GM19395 (cell line): ENCODE measurements around the gene CSH2.
"Not testable (repeated sequence)": the region's sequence is repeated elsewhere in the genome, so short reads cannot be mapped to it uniquely, and the experiment has no call there.

ENCODE experiments used
- ATAC-seq: cut with Tn5 transposase; IDR thresholded peaks from one replicate; pipeline ENCODE4 v1.9.1; 2021; ENCODE audit warnings: mild to moderate bottlenecking, moderate library complexity; ENCODE audit not compliant: unreplicated experiment

Gene CSH2

DNA sequence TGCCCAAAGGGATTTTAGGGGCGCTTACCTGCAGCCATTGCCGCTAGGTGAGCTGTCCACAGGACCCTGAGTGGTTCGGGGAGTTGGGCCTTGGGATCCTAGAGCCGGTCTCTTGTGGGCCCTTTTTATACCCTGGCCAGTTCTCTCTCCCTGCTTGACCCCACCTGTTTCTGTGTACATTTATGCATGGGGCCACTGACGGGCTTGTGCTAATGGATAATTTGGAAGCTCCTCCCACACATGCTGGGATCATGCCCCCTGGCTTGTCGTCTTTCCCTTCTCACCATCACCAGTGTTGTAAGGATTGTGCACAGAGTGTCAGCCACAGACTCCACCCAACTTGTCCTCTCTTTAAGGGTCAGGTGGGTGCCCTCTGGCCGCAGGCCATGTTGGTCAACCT is at the start of gene CSH2:
TSS of gene CSH2 (minus strand) at position 101 of the 400 bp plus-strand sequence. CDS start at position 38, 63 bp downstream.
- not testable (repeated sequence) for ATAC-seq

DNA sequence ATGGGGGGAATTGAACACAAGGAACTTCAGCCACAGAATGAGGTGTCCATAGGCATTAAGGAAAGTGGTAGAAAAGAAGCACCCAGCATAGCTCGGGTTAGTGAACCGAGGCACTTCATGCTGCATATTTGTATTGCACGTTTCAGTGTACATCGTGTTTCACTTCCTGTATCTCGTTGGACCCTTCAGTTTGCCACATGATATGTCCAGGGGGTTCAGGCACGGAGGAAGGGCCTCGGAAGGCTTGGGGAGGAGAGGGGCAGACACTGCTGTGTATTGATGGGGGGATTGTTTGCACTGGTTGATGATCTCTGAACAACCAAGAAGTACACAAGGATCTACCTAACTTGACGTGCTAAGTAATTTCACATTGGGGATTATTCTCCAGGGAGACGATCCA is 48.9 kb upstream of the CSH2 start:
- ATAC-seq: peak; percentile 59

DNA sequence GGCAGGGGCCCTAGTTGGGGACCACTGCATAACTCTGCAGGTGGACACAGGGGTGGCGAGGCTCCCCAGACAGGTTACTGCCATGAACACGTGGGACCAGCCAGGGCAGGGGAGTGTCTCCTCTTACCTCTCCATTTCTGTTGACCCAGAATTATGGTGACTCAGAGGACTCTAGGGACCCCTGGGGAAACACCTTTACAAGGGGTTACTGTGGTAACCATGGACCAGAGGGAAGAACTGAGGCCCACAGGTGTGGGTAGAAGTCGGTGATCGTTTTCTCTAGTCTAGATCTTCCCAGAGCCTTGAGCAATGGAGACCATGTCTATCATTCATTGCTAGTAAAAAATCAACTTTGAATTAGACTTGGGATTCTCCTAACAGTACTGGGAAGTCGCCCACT is 47.3 kb upstream of the CSH2 start:
- ATAC-seq: not testable (repeated sequence)

DNA sequence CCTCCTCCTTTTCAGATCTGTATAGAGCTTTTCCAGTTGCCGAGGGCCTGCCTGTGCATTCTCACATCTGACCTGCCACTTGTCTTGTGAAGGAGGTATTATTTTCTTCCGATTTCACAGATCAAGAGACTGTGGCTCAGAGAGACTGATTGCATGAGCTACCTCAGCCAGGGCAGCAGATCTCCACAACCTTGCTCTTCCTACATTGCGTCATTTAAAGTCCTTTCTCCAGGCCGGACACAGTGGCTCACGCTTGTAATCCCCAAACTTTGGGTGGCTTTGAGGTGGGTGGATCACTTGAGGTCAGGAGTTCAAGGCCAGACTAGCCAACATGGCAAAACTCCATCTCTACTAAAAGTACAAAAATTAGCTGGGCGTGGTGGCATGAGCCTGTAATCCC is 46.6 kb upstream of the CSH2 start:
- not testable (repeated sequence) for ATAC-seq

DNA sequence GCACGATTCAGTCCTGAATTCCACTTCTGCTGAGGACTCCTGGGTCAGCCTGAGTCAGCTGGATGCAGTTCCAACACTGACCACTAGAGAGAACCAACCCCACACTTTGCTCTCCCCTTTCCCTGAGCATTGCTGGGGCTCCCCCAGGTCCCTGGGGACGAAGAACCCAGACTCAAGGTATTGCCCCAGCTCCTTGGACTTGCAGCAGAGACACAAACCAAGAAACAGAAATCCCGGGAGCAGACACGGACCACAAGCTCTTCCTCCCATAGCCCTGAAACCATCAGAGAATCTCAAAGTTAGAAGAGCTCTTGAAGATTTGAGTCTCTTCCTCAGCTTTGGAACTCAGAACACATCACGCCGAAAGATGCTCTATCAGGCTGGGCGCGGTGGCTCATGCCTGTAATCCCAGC is 45.8 kb upstream of the CSH2 start:
- ATAC-seq: peak; percentile 65

DNA sequence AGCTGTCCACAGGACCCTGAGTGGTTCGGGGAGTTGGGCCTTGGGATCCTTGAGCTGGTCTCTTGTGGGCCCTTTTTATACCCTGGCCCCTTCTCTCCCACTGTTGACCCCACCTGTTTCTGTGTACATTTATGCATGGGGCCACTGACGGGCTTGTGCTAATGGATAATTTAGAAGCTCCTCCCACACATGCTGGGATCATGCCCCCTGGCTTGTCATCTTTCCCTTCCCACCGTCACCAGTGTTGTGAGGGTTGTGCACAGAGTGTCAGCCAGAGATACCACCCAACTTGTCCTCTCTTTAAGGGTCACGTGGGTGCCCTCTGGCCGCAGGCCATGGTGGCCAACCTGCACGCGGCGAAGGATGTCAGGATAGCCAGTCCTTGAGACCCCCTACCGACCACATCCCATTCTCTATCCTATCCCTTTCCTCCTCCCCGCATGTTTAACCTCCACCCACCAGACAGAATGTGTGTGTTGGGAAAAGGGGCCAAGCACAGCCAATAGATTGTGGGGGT is 45.4 kb upstream of the CSH2 start, which contains the start of gene GH1:
TSS of gene GH1 (minus strand) at position 51 of the 517 bp plus-strand sequence. CDS start 63 bp downstream, outside the sequence.
- ATAC-seq: not testable (repeated sequence)

DNA sequence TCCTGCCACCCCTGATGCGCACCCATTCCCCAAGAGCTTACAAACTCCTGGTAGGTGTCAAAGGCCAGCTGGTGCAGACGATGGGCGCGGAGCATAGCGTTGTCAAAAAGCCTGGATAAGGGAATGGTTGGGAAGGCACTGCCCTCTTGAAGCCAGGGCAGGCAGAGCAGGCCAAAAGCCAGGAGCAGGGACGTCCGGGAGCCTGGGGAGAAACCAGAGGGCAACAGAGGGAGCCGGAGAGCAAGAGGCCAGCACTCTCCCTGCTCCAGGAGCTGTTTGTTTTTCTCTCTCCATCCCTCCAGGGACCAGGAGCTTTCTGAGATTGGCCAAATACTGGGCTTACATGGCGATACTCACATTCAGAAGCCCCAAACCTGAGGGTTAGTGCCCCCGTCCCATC is 44.8 kb upstream of the CSH2 start:
- ATAC-seq: no peak

DNA sequence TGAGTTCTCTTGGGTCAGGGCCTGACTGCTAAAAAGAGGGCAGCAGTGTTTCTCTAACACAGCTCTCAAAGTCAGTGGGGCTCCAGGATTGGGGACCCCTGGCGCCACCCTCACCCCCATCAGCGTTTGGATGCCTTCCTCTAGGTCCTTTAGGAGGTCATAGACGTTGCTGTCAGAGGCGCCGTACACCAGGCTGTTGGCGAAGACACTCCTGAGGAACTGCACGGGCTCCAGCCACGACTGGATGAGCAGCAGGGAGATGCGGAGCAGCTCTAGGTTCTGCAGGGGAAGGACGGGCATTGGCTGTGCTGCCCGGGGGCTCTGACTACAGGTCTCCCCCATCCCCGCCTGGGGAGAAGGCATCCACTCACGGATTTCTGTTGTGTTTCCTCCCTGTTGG is 44.2 kb upstream of the CSH2 start:
- no peak for ATAC-seq

DNA sequence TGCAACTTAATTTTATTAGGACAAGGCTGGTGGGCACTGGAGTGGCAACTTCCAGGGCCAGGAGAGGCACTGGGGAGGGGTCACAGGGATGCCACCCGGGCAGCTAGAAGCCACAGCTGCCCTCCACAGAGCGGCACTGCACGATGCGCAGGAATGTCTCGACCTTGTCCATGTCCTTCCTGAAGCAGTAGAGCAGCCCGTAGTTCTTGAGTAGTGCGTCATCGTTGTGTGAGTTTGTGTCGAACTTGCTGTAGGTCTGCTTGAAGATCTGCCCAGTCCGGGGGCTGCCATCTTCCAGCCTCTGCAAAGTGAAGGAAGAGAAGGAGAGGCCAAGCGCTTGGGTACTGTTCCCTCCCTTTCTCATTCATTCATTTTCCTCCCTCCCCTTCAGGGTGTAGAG is 43.7 kb upstream of the CSH2 start:
- ATAC-seq: not testable (repeated sequence)

DNA sequence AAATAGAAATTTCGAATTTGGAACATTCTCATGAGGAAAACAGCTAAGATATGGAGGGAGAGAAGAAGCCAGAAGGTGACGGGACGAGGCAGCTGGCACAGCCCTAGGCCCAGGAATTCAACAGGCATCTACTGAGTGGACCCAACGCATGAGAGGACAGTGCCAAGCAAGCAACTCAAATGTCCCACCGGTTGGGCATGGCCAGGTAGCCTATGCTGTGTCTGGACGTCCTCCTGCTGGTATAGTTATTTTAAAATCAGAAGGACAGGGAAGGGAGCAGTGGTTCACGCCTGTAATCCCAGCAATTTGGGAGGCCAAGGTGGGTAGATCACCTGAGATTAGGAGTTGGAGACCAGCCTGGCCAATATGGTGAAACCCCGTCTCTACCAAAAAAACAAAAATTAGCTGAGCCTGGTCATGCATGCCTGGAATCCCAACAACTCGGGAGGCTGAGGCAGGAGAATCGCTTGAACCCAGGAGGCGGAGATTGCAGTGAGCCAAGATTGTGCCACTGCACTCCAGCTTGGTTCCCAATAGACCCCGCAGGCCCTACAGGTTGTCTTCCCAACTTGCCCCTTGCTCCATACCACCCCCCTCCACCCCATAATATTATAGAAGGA is 43.2 kb upstream of the CSH2 start:
- ATAC-seq: no peak

DNA sequence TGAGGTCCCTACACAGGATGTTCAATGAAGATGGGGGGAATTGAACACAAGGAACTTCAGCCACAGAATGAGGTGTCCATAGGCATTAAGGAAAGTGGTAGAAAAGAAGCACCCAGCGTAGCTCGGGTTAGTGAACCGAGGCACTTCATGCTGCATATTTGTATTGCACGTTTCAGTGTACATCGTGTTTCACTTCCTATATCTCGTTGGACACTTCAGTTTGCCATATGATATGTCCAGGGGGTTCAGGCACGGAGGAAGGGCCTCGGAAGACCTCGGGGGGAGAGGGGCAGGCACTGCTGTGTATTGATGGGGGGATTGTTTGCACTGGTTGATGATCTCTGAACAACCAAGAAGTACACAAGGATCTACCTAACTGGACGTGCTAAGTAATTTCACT is 42.3 kb upstream of the CSH2 start:
- not testable (repeated sequence) for ATAC-seq

DNA sequence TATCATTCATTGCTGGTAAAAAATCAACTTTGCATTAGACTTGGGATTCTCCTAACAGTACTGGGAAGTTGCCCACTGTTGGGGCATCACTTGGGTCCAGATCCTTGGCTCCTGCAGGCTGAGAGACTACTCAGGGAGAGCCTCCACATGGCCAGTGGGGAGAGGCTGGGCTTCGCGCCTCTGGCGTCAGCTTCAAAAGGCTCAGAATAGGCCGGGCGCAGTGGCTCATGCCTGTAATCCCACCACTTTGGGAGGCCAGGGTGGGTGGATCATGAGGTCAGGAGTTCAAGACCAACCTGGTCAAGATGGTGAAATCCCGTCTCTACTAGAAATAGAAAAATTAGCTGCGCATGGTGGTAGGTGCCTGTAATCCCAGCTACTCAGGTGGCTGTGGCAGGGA is 41.0 kb upstream of the CSH2 start:
- no peak for ATAC-seq

DNA sequence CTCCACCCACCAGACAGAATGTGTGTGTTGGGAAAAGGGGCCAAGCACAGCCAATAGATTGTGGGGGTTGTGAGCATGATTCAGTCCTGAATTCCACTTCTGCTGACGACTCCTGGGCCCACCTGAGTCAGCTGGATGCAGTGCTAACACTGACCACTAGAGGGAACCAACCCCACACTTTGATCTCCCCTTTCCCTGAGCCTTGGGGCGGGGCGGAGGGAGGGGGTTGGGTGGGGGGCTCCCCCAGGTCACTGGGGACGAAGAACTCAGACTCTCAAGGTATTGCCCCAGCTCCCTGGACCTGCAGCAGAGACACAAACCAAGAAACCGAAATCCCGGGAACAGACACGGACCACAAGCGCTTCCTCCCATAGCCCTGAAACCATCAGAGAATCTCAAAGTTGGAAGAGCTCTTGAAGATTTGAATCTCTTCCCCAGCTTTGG is 38.2 kb upstream of the CSH2 start:
- no peak for ATAC-seq

DNA sequence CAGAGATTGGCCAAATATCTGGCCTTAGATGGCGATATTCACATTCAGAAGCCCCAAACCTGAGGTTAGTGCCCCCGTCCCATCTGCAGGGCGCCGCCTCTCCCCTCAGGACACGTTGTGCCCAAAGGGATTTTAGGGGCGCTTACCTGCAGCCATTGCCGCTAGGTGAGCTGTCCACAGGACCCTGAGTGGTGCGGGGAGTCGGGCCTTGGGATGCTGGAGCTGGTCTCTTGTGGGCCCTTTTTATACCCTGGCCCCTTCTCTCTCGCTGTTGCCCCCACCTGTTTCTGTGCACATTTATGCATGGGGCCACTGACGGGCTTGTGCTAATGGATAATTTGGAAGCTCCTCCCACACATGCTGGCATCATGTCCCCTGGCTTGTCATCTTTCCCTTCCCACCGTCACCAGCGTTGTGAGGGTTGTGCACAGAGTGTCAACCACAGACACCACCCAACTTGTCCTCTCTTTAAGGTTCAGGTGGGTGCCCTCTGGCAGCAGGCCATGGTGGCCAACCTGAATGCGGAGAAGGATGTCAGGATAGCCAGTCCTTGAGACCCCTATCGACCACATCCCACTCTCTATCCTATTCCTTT is 37.7 kb upstream of the CSH2 start, which contains the start of gene CSHL1:
TSS of gene CSHL1 (minus strand) at position 218 of the 595 bp plus-strand sequence. CDS start at position 156, 62 bp downstream.
- ATAC-seq: no peak

DNA sequence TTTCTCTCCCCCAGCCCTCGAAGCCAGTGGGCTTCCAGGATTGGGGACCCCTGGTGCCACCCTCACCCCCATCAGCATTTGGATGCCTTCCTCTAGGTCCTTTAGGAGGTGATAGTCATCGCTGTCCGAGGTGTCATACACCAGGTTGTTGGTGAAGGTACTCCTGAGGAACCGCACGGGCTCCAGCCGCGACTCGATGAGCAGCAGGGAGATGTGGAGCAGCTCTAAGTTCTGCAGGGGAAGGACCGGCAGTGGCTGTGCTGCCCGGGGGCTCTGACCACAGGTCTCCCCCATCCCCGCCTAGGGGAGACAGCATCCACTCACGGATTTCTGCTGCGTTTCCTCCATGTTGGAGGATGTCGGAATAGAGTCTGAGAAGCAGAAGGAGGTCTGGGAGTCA is 36.6 kb upstream of the CSH2 start:
- ATAC-seq: no peak

DNA sequence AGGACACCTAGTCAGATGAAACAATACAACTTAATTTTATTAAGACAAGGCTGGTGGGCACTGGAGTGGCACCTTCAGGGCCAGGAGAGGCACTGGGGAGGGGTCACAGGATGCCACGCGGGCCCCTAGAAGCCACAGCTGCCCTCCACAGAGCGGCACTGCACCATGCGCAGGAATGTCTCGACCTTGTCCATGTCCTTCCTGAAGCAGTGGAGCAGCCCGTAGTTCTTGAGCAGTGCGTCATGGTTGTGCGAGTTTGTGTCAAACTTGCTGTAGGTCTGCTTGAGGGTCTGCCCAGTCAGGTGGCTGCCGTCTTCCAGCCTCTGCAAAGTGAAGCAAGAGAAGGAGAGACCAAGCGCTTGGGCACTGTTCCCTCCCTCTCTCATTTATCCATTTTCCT is 36.1 kb upstream of the CSH2 start:
- not testable (repeated sequence) for ATAC-seq

DNA sequence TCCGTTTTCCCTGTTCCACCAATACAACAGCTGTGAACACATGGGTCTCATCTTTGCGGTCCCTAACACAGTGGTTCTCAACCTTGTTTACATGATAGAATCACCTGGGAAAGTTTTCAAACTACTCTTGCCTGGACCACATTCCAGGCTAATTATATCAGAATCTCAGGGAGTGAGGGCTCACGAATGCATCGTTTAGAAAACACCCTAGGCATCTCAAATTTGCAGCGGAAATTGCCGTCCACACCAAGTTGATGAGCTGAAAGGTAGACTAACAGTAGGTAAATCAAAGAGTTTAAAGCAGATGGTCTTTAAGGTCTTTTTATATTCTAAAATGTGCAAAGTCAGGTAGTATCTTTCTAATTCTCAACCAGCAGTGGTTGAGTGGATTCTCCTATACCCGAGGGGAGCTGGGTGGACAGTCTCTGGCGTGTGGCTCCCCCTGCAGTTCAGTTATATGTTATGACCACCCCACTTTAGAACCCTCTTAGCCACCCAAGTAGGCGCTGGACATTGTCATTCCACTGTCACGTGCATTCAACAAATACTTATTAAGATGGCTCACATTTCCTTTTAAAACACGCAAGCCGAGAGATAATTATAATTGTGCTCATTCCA is 33.8 kb upstream of the CSH2 start:
- not testable (repeated sequence) for ATAC-seq

DNA sequence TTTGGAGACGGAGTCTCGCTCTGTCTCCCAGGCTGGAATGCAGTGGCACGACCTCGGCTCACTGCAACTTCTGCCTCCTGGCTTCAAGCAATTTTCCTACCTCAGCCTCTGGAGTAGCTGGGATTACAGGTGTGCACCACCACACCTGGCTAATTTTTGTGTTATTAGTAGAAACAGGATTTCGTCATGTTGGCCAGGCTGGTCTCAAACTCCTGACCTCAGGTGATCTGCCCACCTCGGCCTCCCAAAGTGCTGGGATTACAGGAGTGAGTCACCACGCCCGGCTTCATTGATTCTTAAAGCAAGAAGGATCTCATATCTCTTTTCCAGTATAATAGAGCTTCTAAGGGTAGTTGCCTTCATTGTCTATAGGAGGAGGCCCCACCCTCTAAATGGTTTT is 31.3 kb upstream of the CSH2 start:
- not testable (repeated sequence) for ATAC-seq

DNA sequence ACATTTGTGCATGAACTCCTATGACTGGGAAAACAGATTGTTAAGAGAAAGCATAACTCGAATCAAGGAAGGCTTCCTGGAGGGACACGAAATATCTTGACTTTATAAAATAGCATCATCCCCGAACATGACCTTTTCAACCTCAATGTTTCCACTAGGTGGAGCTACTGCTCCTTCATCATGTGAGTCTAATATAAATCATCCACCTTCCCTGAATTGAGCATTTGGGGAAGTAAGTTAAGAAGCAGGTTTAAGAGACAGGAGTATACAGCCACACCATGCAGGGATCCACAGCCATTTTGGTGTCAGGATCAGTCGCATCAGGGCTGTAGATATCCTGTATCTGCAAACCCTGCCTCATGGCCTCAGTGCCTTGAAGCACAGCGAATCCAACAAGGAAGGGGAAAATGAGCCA is 30.3 kb upstream of the CSH2 start:
- ATAC-seq: not testable (repeated sequence)

DNA sequence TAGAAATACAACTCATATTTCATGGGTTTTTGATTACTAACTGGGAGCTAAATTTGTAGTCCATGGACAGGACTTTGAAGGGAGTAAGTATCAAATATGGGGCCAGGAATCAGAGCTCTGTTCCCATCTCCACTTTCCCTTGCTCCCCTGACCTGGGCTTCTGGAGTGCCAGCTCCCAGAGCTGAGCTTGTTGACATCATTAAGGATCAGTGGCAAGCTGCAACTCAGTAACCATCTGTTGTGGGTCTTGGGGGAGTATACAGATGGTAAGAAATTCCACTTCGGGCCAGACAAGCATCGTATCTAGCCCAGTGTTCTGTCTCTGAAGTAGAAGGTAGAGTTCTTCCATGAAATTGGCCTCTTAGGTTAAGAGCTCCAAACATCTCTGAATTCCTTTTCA is 28.5 kb upstream of the CSH2 start:
- ATAC-seq: not testable (repeated sequence)

DNA sequence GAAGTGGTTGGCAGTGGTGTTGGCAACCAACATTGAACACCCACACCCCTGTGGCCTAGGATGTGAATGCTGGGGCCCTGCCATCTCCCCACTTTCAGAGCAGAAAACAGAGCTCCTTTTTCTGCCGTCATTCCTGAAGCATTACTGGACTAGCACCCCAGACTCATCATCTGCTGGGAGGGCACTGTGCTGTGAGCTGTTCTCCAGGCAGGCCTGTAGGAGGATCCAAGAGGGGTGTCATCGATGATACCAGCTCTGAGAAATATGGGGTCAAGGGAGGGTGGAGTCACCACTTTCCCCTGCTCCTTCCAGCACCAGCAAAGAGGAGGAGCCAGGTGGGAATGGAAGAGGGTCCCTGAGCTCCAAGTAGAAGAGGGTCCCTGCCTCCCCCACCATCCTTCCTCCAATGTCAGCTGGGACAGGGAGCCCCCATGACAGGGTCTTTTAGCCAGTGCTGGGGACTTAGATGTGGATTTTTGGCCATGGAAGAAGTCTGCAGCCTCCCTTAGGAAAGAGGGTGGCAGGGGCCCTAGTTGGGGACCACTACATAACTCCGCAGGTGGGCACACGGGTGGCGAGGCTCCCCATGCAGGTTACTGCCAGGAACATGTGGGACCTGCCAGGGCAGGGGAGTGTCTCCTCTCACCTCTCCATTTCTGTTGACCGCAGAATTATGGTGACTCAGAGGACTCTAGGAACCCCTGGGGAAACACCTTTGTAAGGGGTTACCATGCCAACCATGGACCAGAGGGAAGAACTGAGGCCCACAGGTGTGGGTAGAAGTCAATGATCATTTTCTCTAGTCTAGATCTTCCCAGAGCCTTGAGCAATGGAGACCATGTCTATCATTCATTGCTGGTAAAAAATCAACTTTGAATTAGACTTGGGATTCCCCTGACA is 25.7 kb upstream of the CSH2 start:
- not testable (repeated sequence) for ATAC-seq
